ENCODE measurements around the gene PRKCA.
"Not testable (repeated sequence)": the region's sequence is repeated elsewhere in the genome, so short reads cannot be mapped to it uniquely, and the experiment has no call there.

Gene PRKCA

DNA sequence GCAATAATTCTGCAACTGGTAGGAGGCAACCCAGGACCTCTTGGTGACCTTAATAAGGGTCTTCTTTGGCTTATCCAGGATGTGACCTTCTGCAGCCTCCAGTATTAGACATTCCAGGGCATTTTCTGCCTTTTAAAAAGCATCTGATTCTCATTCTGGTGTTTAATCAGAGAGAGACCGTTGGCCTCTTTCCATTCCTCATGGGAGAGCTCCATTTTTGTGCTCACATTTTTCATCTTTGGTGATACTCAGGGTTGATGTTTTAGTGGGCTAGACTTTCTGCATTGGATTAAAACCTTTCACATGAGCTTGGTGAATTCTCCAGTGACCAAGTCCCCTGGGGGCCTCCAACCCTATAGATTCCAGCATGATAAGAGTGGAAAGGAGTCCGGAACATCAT is 382.3 kb downstream of the PRKCA start:
- DNase-seq (ENCODE audit: low read depth): no peak

DNA sequence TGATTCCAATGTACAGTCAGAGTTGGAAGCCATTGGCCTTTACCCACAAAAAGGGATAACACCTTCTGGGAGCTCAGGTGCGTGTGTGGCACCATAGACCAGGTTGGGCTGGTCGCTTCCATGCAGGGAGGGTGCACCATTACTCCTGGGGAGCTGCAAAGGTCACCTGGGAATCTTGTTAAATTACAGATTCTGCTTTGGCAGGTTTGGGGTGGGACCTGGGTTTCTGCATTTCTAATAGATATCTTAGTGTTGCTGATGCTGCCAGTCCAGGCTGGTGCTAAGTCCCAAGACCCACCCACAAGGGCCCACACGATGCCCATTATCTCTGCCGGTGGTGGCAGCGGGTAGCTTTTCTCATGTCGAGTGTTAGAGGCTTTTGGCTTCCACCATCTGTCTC is 384.2 kb downstream of the PRKCA start:
- no peak for DNase-seq (ENCODE audit: low read depth)

DNA sequence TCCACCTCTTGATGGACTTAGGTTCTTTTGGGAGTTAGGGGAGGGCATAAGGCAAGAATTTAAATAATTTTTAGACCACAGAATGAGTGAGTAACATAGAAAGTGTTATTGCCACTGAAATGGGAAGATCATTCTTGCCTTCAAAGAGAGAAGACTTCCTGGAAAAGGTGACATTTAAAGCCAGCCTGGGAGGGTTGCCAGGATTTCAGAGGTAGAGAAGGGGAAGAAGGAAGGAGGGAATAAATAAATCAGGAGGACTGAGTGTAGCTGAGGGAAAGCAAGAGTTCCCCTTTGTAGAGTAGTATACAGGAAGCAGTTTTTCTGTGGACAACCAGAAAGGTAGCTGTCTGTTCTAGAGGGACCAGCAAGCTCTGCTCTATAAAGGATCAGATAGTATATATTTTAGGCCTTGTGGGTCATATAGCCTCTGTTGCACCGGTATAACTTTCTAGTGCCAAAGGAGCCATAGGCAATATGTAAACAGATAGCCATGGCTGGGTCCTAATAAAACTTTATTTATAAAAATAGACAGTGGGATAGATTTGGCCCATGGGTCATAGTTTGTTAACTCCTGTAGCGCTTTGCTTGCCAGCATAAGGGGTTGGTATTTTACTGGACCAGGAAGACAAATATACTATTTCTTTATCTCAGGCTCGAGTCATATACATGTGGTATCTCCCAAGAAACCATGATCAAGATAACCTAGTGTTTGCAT is 385.3 kb downstream of the PRKCA start:
- no peak for DNase-seq (ENCODE audit: low read depth)

DNA sequence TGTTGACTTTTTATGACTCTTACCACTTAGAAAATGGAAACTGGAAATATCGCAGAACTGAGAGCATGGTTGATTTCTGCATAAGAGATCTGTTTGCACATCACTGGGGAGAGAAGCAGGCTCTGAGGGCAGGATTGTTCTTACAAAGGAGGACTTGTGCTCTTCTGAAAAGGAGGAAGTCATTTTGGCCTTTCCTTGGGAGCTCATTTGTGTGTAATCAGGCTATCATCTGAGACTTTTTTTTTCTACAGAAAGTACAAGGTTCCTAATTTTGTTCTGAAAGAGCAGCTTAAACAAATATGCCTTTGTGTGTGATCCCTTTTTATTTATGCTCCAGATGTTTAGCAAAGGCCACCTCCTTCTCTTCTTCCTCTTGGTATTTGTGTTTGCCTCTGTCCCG is 386.8 kb downstream of the PRKCA start:
- no peak for DNase-seq (ENCODE audit: low read depth)

DNA sequence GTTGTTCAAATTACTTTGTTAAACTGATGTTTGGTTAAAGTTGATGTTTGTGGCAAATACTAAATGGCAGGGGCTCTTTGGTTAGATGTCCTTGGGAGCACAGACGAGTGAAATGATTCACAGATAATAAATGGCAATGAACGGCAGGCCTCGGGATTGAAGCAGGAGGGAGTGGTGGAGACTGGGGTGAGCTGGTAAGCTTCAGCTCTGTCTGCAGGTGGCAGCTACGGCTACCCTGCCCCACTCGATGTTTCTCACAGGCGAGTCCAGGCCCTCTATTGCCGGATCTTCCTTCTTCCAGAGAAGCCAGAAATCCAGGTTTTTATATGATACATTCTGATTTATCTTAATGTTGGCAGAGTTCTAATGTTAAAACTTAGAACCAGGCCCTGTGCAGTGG is 387.8 kb downstream of the PRKCA start:
- DNase-seq (ENCODE audit: low read depth): no peak

DNA sequence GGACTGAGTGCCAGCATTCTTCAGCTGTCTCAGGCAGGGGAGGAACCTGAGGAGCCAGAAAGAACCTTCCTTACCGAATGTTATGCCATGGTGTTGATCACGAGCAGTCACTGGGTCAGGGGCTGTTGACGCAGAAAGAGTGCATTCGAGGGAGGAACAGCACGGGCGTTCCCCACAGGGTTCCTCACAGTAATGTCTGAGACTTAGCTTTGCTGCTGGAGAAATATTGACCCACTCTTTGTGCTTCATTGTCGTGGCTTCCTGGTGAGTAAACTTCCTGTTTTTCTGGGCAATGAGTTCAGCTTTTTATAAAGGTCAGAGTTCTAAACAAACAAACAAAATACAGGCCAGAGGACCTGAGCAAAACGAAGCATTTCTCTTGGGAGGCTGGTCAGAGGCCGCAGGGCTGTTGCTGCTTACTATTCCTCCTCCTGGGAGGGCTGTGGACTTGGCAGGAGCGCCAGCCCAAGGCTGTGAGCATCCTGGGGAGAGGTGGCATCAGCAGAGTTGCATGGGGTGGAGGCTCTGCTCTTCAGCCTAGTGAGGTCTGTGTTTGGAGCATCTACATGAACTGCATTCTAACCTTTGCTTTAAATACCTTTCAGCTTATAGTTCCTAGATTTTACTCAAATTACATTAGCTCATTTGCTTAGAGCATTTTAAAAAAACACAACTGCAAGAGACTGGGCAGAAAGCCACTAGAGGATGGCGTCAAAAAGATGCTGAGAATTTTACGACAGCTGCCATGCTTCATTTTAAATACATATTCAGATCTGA is 389.4 kb downstream of the PRKCA start:
- DNase-seq (ENCODE audit: low read depth): no peak

DNA sequence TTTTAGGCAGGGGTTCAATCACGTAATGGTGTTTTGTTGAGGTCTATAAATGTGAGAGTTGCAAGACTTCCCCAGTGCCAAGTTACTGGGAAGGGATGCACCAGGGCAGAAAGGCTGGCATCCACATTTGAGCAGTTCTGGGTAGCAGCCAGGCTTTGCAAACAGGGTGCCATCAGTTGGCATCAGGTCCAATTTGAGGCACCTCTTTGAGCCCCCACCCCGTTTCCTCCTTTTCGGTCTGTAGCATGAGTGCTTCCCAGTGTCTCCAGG is 389.9 kb downstream of the PRKCA start:
- no peak for DNase-seq (ENCODE audit: low read depth)

DNA sequence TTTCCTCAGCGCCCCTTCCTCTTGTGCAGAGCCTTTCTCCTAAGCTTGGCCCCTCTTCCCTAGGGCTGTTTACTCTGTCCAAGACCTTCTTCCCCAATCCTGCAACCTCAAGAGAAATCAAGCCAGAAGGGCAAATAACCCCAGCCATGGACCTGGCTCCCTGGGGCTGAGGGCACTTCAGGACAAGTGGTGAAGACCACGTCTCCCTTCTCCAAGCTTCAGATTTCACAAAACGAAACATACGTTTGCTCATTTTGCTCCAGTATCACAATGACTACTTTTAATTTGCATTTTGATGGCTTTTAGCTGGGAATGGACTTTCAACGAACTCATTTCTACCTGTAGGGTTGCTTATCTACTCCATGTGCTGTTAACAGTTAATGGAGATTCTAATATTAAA is 392.7 kb downstream of the PRKCA start:
- no peak for DNase-seq (ENCODE audit: low read depth)

DNA sequence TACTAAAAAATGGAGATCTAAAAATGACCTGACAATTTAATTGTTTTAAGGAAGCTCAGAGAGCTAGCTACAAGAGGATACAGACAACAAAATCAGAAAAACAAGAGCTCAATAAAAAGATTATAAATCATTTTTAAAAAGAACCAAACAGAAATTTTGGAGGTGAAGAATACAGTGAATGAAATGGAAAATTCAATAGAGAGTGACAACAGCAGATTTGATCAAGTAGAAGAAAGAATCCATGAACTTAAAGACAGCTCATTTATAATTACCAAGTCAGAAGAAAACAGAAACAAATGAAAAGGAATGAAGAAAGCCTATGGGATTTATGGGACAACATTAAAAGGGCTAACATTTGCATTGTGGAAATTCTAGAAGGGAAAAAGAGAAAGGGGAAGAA is 395.9 kb downstream of the PRKCA start:
- DNase-seq (ENCODE audit: low read depth): no peak

DNA sequence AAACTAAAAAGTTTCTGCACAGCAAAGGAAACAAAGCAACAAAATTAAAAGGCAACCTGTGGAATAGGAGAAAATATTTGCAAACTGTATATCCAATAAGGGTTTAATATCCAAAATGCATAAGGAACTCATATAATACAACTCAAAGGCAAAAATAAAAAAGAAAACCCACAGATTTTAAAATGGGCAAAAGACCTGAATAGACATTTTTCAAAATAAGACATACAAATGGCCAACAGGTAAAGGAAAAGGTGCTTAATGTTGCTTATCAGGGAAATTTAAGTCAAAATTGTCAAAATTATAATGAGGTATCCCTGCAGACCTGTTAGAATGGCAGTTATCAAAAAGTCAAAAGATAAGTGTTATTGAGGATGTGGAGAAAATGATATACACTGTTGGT is 399.0 kb downstream of the PRKCA start:
- no peak for DNase-seq (ENCODE audit: low read depth)

DNA sequence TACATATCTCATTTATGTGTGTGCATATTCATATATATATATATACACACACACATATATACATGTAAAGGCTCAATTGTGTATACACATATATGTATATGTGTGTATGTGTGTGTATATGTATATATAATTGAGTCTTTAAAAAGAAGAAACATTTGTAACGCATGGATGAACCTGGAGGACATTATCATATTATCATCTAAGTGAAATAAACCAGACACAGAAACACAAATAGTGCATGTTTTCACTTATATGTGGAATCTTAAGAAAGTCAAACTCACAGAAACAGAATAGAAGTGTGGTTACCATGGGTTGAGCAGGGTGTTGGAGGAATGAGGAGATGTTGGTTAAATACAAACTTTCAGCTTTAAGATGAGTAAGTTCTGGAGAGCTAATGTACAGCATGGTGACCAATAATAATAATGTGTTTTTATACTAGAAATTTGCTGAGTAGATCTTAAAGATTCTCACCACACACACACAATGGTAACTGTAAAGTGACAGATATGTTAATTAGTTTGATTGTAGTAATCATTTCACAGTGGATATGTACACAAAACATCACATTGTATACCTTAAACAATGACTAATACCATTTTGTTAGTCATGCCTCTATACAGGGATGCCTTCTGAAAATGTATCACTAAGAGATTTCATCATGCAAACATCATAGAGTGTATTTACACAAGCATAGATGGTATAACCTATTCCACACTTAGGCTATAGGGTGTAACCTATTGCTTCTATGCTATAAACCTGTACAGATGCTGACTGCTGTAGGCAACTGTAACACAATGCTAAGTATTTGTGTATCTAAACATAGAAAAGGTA is 399.9 kb downstream of the PRKCA start:
- no peak for DNase-seq (ENCODE audit: low read depth)

DNA sequence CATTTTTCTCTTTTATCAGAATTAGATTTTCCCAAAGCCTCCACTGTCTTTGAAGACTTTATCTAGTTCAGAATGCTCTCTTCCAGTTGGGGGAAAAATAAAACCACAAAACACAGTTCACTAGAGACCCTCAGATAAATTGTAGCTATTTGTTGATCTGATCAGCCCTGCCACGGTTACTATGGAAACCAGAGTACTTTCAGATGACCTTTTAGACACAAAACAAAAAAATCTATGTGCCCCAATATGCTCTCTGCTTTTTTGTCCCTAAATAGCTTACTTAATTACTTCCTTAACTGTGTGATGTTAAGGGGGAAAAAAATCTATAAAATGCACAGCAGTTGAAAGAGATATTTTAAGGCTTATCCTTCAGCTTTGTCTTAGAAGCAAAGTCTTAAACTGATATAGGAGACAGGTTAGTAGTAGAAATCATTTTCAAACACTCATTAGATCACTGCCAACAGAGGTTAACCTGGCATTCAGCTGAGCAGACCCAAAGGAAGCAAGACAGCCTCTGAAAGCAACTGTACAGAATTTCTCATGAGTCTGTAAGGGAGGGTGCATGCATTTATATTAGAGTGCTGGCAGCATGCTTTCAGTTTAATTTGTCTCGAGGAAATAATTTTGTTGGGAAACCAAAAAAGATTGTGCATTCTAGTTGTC is 402.6 kb downstream of the PRKCA start:
- no peak for DNase-seq (ENCODE audit: low read depth)

DNA sequence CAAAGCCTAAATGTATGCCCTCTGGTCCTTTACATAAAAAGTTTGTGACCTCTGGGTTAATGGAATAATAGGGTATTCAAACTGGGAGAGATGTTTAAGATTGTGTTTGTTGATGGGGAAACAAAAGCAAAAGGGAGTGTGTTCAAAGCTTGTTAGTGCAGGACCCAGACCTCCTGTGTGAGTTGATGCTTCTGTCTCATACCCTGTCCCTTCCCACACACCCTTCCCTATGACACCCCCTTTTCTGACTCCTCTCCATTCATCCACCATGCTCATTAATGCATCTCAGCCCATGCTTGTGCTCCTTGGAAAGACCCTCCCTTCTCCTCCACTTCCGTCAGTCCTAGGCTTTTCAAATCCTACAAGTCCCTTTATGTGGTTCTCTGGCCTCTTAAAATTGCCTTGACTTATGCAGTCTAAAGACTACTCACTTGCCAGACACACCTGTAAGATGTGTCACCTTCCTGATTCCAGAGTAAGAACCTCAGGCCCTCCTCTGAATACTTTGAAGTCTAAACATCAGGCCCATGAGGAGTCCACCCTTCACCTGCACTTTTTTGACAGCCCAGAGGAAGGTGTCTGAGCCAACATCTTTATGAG is 404.5 kb downstream of the PRKCA start:
- DNase-seq (ENCODE audit: low read depth): no peak

DNA sequence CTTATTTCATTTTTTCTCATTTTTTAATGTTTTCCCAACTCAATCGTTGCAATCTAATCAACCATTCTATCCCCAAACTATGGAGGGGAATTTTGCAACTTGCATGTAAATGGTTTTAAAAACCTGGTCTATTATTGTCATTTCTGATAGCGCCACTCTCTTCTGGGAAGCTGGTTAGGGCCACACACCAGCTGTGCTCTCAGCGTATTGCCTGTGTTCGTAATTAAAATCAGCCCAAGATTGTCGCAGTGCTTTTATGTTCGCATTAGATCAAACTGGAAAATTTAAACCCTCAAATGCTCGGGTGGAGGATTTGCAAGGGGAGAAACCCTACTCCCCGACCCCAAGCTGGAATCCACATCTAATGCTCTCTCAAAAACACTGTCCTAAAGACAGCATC is 409.0 kb downstream of the PRKCA start:
- DNase-seq (ENCODE audit: low read depth): no peak

DNA sequence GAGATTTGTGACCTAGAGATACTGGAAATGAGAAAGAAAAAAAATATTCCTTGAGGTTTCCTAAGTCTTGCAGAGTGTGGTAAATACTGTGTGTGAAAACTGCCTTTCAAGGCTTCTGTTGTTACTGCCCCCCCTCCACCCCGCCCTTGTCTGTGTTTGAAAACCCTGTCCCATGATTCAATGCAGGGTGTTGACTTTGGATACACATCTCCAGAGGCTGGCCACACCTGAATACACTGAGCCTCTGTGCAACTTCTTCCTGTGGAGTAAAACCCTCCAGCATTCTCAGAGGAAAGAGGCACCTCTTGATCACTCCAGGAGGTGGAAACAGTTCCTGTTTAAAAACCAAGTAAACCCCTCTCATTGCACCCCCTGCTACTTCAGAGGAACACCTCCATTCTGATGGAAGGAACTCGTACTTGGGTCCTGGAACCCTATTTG is 409.5 kb downstream of the PRKCA start:
- DNase-seq (ENCODE audit: low read depth): no peak

DNA sequence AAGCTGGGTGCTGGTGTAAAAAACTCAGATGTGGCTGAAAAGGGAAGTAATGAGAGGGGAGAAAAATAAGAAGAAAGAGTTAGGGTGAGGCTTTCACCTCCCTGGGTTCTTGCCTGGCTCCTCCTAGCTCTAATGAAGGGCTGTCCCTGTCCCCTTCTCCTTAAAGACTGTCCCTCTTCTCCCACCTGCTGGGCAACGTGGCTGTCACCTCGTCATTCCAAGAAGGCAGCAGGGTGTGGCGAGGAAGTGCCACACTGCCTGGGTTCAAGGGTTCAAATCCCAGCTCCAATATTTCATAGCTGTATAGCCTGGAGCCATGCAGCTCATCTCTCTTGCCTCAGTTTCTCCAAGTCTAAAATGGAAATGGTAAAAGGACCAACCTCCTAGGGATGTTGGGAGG is 410.0 kb downstream of the PRKCA start:
- DNase-seq (ENCODE audit: low read depth): no peak

DNA sequence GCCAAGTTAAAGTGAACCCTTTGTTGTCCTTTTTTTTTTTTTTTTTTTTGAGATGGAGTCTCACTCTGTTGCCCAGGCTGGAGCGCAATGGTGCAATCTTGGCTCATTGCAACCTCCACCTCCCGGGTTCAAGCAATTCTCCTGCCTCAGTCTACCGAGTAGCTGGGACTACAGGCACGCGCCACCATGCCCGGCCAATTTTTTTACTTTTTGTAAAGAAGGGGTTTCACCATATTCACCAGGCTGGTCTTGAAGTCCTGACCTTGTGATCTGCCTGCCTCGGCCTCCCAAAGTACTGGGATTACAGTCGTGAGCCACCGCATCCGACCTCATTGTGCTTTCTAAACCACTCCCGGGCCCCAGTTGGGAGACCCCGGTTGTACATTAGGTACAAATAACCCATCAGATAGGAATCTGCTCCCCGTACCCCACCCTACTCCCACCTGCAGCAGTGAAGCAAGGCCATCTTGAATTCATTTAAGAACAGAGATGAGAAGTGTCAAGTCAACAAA is 410.7 kb downstream of the PRKCA start:
- DNase-seq (ENCODE audit: low read depth): not testable (repeated sequence)

DNA sequence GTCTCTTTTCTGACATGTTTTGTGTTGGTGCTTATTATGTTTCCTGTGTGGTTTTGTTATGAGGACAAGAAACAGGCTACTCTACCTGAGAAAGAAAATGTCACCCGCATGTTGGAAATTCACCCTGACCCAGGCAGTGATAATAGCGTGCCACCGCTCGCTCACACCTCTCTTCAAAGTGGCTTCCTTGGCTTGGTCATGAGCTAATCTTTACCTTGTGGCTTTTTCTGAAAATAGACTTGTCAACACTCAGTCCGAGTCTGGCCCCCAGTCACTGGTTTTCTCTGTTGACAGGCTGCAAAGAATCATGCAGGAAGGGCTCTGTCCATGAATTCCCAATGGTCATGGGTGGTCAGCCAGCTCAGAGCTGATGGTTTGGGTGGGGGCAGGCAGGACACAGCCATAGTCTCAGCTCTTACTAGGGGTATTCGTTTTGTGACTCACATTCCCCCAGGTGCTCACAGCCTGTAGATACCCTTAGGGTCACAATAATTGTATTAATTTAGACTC is 411.2 kb downstream of the PRKCA start:
- DNase-seq (ENCODE audit: low read depth): peak; percentile 24

DNA sequence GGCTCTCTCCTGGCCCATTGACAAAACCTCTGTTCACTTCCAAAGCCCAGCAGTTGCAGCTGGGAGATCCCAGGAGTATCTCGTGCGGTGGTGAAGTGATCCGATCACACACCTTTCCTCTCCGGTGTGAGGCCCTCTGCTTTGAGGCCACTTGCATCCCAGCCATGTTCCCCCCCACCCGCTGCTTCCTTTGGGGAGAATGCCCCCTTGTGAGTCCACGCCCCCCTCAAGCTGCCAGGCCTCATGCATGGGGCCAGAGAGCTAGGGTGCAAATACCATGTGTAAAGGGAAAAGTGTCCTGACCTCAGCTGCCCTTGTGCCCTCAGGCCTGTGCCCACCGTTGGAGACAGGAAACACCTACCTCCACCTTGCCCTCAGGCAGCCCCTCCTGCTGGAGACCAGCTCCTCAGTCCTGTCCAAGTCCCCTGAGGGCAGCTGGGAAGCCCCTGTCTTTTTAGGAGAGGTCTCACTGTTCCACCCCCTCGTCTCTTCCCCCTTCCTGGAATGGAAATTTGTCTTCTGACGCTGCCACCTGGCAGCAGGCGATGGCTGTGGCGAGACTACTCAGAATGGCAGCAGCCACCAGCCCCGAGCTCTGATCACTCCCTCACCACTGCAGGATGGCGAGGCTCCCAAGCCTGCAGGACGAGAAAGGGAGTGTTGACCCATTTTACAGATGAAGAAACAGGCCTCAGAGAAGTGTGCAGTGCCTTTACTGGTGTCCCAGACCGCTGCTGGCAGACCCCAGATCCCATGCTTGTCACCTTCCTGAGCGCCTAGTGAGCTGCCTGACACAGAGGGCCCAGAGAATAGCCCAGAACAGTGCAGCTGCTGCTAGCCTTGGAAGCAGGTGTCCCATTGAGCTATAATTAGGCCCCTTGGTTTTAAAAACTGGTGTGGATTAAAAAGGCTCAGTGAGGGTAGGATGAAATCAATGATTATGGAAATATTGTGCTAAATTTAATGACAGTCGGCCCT is 411.9 kb downstream of the PRKCA start:
- DNase-seq (ENCODE audit: low read depth): no peak

DNA sequence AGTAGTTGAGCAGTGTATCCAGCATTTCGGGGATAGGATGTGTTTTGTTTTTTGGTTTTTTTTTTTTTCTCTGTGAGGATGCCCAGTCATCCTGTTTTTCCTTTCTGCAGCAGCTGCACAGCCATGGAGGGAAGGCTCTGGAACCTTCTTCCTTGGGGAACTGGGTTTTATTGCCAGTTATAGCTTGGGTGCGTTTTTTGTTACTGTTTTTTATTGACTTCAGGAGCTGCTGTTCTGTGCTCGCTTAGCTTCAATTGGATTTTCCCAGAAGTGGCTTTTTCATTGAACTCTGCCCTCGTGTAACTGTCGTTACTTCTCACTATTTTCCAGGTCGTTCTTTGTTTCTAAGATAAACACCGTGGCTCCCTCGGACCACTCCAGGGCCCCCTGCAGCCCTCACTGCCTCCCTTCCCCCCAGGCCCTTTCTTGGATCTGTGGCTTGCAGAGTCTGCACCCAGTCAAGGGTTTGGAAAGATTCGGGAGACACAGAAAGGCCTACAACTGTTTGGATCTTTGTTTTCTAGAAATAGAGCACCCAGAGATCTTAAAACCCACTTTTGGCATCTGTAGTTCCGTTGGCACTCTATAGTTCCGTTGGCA is 412.8 kb downstream of the PRKCA start:
- DNase-seq (ENCODE audit: low read depth): no peak

All from stimulated activated CD8-positive, alpha-beta memory T cell treated with anti-CD3 and anti-CD28 coated beads, Interleukin-4, amount 100 ng/mL, for 24 hours (primary cell).